Keratinocyte (primary cell): ENCODE results near the gene ADGRV1. TPM values are rescaled to one million over a fixed set of nuclear protein-coding genes. Genes with fewer than 3 reads are reported as not detected.

ENCODE experiments used
- DNase-seq: peaks from one replicate; pipeline ENCODE4 v3.0.0-alpha.2; 2011; ENCODE audit warnings: low read depth, missing footprints, low spot score
- FAIRE-seq: peaks from 2 replicates; lab custom pipeline; 2011; peaks lifted over from hg19 to GRCh38; lab: Jason Lieb, UNC
- H2AFZ ChIP-seq: 2 replicates; pipeline ENCODE4 v1.6.0; 2012; ENCODE audit warnings: low read length, control low read depth, inconsistent platforms; ENCODE audit not compliant: control insufficient read depth
- H3K27ac ChIP-seq: 2 replicates; pipeline ENCODE4 v1.5.1; 2011; ENCODE audit warnings: low read length; ENCODE audit not compliant: control insufficient read depth, insufficient read depth
- H3K27me3 ChIP-seq: 3 replicates; pipeline ENCODE4 v1.6.0; 2011; ENCODE audit warnings: low read length; ENCODE audit not compliant: control insufficient read depth, insufficient read depth; ENCODE audit errors: extremely low read depth
- H3K36me3 ChIP-seq, 2 experiments: 2 replicates in 1 of 2; 3 replicates in 1 of 2; pipeline ENCODE4 v1.5.1; 2011; ENCODE audit warnings: low read length in 2 of 2, mild to moderate bottlenecking in 1 of 2; ENCODE audit not compliant: control insufficient read depth in 2 of 2, insufficient read depth in 2 of 2; ENCODE audit errors: extremely low read depth in 1 of 2
- H3K4me1 ChIP-seq: 3 replicates; pipeline ENCODE4 v1.5.1; 2011; ENCODE audit warnings: low read length; ENCODE audit not compliant: control insufficient read depth, insufficient read depth; ENCODE audit errors: extremely low read depth
- H3K4me2 ChIP-seq: 3 replicates; pipeline ENCODE4 v1.6.0; 2011; ENCODE audit warnings: low read depth, low read length; ENCODE audit not compliant: control insufficient read depth, insufficient read depth; ENCODE audit errors: extremely low read depth
- H3K4me3 ChIP-seq, 3 experiments: fragments of 200-600 bp in 1 of 3; sonication (generic) in 1 of 3; 2 replicates in 2 of 3; 3 replicates in 1 of 3; pipeline ENCODE4 v1.5.1; 2011 to 2016; ENCODE audit warnings: low read length in 3 of 3, mild to moderate bottlenecking in 3 of 3, control low read depth in 2 of 3, inconsistent platforms in 1 of 3, low read depth in 1 of 3, mixed read lengths in 1 of 3, mixed run types in 1 of 3, moderate library complexity in 1 of 3; ENCODE audit not compliant: control insufficient read depth in 2 of 3, insufficient read depth in 2 of 3; ENCODE audit errors: extremely low read depth in 1 of 3
- H3K79me2 ChIP-seq: 2 replicates; pipeline ENCODE4 v1.6.0; 2012; ENCODE audit warnings: low read length; ENCODE audit not compliant: control insufficient read depth, insufficient read depth
- H3K9ac ChIP-seq: 3 replicates; pipeline ENCODE4 v1.6.0; 2011; ENCODE audit warnings: low read length; ENCODE audit not compliant: control insufficient read depth, insufficient read depth; ENCODE audit errors: extremely low read depth
- H3K9me1 ChIP-seq: 3 replicates; pipeline ENCODE4 v1.6.0; 2011; ENCODE audit warnings: low read length; ENCODE audit not compliant: control insufficient read depth, insufficient read depth; ENCODE audit errors: extremely low read depth
- H3K9me3 ChIP-seq: 2 replicates; pipeline ENCODE4 v1.5.1; 2012; ENCODE audit warnings: low read depth, low read length; ENCODE audit not compliant: control insufficient read depth
- H4K20me1 ChIP-seq: 3 replicates; pipeline ENCODE4 v1.6.0; 2011; ENCODE audit warnings: low read length; ENCODE audit not compliant: control insufficient read depth, insufficient read depth; ENCODE audit errors: extremely low read depth
- CTCF ChIP-seq, 3 experiments: IDR thresholded peaks in 1 of 3; conservative IDR thresholded peaks in 1 of 3; optimal IDR thresholded peaks in 1 of 3; 2 replicates in 2 of 3; 3 replicates in 1 of 3; pipeline versions ENCODE3 to v1.5.1; 2011; ENCODE audit warnings: low read length in 3 of 3, mild to moderate bottlenecking in 3 of 3, moderate library complexity in 2 of 3, control low read depth in 1 of 3, inconsistent platforms in 1 of 3; ENCODE audit not compliant: insufficient read depth in 2 of 3; ENCODE audit errors: extremely low read depth in 1 of 3
- EZH2 ChIP-seq: IDR thresholded peaks from one replicate; pipeline ENCODE4 v1.6.1; 2012; ENCODE audit warnings: inconsistent platforms, mild to moderate bottlenecking, low read length, moderate library complexity
- dilution Hi-C: fragments of 300-500 bp; cut with MboI; formaldehyde crosslinking; loops from one replicate; pipeline ENCODE4 v1.7.0; 2020; ENCODE audit warnings: low sequenced_read_pairs; ENCODE audit not compliant: extremely low pct_ligation_motif_present
- polyA plus RNA-seq, 5 experiments: library from polyadenylated mRNA; depleted of rRNA in 3 of 5; stranded (reverse) in 3 of 5; stranded (forward) in 1 of 5; unstranded in 1 of 5; fragments of >200 nt; gene quantifications; 1 replicate in 1 of 5; 2 replicates in 3 of 5; 3 replicates in 1 of 5; pipeline versions ENCODE4 v1.2.1 to v1.2.3, GENCODE V29; 2011 to 2012; ENCODE audit warnings: missing spikeins in 2 of 5, low read depth in 1 of 5, low replicate concordance in 1 of 5

ADGRV1 gene
- polyA plus RNA-seq, 1 donor (not counting 4 experiments of a cell fraction or from before 2014, with no cell fraction given): 0.05 TPM

GRCh38 chr5:90640484-90641059, 82.0 kb downstream of the ADGRV1 start:
- no peaks in the 10 kb centered on the region for H3K79me2 ChIP-seq
- H3K9ac ChIP-seq: no peak overlapping the region
- no peaks in the 10 kb centered on the region for H4K20me1 ChIP-seq
- no peaks in the 10 kb centered on the region for H3K27me3 ChIP-seq
- no peak overlapping the region for H3K4me3 ChIP-seq
- H3K36me3 ChIP-seq: no peaks in the 10 kb centered on the region
- no peak overlapping the region for H3K27ac ChIP-seq
- no peak for DNase-seq
- H3K4me1 ChIP-seq: no peaks in the 10 kb centered on the region
- H3K9me3 ChIP-seq: no peaks in the 10 kb centered on the region
- FAIRE-seq: no peak
- TF ChIP-seq CTCF (optimal IDR thresholded peaks at IDR 0.05 in 1 of 3, IDR thresholded peaks at IDR 0.05 in 1 of 3, conservative IDR thresholded peaks at IDR 0.05 in 1 of 3; ENCODE audit: extremely low read depth in 1 of 3, insufficient read depth in 2 of 3, low read length in 3 of 3): no peak
- no peak overlapping the region for H2AFZ ChIP-seq
- no peaks in the 10 kb centered on the region for H3K9me1 ChIP-seq
- no peak overlapping the region for H3K4me2 ChIP-seq
- dilution Hi-C loops: no loop called here

GRCh38 chr5:90641528-90641927, 82.9 kb downstream of the ADGRV1 start:
- no peak overlapping the region for H3K4me2 ChIP-seq
- dilution Hi-C loops: no loop called here
- H4K20me1 ChIP-seq: no peaks in the 10 kb centered on the region
- no peaks in the 10 kb centered on the region for H3K9me3 ChIP-seq
- H3K4me3 ChIP-seq: no peak overlapping the region
- no peaks in the 10 kb centered on the region for H3K4me1 ChIP-seq
- no peaks in the 10 kb centered on the region for H3K27me3 ChIP-seq
- DNase-seq: no peak
- no peak for FAIRE-seq
- H3K79me2 ChIP-seq: no peaks in the 10 kb centered on the region
- no peaks in the 10 kb centered on the region for H3K9me1 ChIP-seq
- H3K27ac ChIP-seq: no peak overlapping the region
- no peak for TF ChIP-seq CTCF (optimal IDR thresholded peaks at IDR 0.05 in 1 of 3, IDR thresholded peaks at IDR 0.05 in 1 of 3, conservative IDR thresholded peaks at IDR 0.05 in 1 of 3; ENCODE audit: extremely low read depth in 1 of 3, insufficient read depth in 2 of 3, low read length in 3 of 3)
- no peak for TF ChIP-seq EZH2
- H3K36me3 ChIP-seq: no peaks in the 10 kb centered on the region
- no peak overlapping the region for H3K9ac ChIP-seq
- no peak overlapping the region for H2AFZ ChIP-seq
